HL-60/S4 (cell line): ENCODE data around the gene GALNTL6.
"Not testable (repeated sequence)": the region's sequence is repeated elsewhere in the genome, so short reads cannot be mapped to it uniquely, and the experiment has no call there.

Experiments
- in situ Hi-C: fragments of 300-500 bp; cut with MboI; formaldehyde crosslinking; loops from 2 replicates; pipeline ENCODE4 v1.14.3; 2022; ENCODE audit warnings: low sequenced_read_pairs

GALNTL6 gene

DNA sequence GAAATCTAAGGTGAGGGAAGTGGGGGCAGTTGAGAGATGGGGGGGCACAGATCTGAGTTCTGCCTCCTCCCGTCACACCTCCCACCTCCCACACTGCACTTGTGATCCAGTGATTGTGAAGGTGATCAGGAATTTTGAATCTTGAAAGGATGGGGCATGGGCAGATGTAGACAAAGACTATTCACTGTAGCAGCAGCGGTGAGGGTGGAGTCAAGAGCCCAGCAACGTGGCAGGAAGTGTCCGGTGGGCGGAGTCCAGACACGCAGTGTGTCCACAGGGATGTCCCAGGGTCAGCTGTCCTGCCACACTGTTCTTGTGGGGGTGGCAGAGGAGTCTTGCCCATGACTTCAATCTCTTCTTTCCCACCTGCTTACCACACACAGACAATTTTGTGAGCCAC, 1024.9 kb downstream of the GALNTL6 start:
- in situ Hi-C loops = no loop called here

DNA sequence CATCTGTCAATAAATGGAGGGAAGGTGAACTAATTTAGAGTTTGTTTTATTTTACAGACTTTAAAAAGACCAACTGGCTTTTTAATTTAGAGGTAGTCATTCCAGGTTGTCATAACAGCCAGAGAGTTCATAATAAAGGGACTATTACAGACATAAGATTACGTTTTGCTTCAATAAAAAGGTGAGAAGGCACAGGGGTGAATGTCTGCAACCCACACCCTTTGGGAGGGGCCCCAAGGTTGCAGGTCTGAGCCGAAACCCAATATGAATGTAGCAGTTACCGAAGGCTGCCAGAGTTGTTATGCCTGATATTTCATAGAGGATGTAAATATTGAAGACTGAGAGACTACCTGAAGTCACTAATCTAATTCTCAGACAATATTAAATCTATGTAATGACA, 1025.7 kb downstream of the GALNTL6 start:
- in situ Hi-C loops = no loop called here

DNA sequence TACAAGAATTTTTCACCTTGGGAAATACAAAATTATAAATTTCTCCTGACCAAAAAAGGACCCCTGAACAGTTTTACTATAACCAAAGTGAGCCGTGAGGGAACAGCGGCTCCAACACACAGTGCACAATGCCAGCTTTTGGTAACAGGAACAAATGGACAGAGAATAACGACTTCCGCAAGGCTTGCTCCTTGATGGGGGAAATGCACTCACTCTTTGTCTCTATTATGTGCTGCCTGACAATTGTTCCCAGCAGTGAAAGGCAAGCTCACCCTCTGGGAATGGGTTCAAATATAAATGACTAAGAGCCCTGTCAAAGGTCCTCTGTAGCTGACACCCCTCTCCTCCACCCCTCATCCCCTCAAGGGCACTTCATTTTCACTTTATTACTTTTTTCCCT, 1029.6 kb downstream of the GALNTL6 start:
- in situ Hi-C loops = no loop called here

DNA sequence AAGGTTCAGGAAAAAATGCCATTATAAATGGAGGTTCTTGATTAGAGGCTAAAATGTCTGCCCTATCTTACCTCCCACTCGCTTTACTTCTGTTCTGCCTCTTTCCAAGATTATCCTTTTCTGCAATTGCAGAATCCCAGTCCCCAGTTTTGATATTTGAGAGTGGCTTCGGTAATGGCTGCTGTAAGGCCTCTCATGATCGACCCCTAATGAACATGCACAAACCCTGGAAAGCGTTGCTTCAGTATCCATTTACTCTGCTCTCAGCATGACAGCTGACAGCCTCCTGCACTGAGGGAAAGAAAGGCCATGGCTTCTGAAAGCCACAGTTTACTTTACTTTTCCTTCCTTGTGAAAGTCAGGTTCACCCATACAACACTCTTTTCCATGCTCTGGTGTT, 1030.0 kb downstream of the GALNTL6 start:
- in situ Hi-C loops = no loop called here

DNA sequence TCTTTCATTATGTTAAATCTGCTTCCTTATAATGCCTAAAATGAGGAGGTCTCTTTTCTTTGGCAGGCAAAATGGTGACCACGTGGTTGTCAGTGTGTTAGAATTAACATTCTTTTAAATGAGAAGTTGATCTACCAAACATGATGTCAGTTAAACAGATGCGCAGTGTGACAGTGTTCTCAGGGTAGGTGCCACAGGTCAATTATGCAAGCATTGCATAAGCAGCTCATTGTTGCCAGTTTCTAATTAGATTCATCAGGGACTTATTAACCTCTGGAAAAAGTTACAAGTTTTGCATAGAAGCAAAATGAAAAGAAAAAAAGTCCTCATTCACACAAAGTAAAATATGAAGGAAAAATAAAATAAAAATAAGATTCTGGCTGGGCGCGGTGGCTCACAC, 1031.4 kb downstream of the GALNTL6 start:
- in situ Hi-C loops = no loop called here

DNA sequence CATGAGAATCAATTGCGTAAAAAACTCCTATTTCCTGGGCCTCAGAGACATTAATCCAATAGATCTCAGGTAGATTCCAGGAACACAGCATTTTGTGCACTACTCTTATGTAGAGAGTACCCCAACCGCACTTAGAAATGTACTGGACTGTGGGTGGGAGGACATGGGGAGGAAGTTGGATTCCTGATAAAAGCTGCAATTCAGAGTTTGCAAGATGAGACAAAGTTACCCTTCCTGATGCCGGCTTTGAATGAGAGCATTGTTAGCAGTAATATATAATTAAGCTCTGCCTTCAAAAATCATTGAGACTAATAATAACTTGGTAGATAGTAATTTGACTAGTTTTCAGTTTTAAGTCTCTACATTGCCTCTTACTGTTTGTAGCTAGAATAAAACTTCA, 1032.1 kb downstream of the GALNTL6 start:
- in situ Hi-C loops = no loop called here

DNA sequence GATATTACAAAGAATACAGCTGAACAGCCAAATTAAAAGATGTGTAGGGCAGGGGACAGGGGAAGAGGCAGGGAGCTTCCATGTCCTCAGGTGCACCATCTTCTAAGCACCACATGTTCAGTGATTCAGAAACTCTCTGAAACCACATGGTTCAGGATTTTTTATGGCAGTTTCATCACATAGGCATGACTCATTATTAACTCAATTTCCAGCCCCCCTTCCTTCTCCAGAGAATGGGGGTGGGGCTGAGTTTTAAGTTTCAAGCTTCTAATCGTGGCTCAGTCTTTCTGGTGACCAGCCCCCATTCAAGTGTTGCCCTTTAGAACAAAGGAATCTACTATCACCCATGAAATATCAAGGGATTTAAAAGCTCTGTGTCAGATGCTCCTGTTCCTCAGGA, 1037.6 kb downstream of the GALNTL6 start:
- in situ Hi-C loops = no loop called here

DNA sequence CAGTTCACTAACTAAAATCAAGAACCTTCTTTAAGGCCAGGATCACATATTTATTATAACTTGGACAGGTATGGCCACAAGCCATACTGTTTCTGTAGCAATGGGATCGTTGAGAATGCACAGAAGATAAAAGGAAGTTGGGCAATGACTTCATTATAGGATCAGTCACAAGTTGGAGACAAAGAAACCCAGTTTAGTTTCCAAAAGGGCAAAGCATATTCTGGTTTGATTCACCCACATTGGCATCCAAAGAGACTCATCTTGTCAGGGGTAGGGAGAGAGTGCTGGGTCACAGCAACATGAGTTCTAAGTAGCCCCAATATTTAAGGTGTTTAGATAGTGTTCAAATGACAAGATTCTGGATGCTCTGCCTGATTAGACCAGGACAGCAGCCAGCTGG, 1038.3 kb downstream of the GALNTL6 start:
- in situ Hi-C loops = no loop called here

DNA sequence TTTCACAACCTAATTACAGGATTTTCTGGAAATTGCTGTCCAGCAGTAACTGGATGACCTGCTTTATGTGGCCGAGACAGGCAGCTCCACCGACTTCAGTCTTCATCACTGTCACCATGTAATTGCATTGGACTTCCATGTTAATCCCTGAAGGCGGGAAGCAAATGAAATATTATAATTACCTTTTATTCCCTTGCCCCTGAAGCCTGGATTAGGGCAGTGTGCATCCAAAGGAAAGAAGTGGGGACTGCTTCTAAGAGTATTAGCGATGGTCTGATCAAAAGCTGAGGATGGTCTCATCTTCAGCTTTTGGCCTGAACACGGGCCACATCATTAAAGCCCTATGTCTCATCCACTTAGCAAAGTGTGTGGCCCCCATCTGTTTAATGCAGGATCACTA, 1043.8 kb downstream of the GALNTL6 start:
- in situ Hi-C loops = no loop called here

DNA sequence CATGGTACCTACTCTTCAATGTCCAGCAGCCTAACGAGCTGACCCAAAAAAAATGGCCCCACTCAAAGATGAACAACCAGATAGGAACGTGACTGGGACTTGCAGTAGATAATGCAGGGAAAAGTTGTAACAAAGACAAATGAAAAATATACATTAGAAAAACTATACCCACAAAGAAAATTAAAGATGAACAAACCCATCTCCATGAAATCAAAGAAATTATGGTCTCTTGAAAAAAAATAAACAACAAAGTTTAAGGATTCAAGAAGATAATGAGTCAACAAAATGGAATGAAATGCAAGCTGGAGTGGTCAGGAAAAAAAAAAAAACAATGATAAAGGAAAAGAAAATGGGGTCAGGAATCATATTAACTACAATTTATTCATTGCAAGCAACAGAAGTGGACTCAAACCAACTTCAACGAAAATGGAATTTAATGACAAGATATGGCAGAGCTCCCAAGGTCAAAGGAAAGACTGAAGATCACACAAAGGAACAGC, 1045.6 kb downstream of the GALNTL6 start:
- in situ Hi-C loops = no loop called here

DNA sequence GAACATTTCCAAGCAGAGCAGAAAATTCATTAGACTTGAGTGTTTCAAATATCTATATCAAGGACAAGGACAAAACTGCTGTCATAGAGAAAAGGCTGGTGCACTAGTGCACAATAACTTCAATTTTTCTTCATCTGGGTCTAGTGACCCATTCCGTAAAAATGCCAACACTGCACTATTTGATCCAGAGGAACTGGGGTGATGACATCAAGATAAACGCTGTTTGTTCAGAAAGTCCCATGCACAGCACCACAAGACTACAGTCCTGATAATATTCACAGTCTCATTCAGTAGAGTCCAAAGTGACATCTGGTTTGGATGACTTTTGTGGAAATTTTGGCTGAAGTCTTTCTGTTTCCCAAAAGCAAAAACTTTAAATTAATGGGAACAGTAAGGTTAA, 1051.9 kb downstream of the GALNTL6 start:
- in situ Hi-C loops = no loop called here

DNA sequence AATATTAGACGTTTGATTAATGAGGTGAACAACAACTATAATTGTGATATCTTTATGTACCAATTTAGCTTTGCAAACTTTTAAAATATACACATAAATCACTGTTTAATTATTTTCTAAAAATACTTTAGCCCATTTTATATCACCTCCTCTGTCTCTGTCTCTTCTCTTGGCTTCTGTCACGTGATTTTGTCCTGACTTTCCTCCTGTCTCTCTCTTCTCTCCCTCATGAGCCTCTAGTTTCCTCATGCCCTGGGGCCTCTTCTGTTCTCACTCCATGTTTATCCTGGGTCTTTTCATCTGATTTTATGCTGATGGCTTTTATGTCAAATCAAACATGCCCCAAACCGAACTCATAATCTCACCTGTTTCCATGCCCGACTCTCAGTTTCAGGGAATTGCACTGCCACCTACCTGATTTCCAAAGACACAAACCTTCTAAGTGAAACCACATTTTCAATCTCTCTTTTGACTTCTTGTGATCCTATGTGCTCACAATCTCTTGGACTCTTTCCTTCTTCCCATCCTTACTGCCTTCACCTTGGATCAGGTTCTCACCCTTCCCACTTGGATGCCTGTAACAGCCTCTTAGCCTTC, 1052.4 kb downstream of the GALNTL6 start:
- in situ Hi-C loops = no loop called here

DNA sequence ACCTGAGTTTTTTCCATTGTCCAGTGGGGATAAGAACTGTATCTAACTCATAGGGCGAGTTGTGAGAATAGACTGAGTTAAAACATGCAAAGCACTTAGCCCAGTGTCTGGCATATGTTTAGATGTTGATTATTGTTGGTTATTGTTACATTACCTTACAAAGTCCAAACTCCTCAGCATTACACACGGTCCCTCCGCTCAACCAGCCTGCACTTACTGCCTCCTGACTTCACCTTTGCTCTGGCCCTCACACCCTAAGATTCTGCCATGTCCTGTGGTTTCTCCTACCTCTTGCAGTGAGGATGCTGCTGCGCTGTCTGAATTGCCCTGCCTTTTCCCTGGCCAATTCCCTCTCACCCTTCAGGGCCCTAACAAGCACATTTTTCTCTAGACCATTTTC, 1053.2 kb downstream of the GALNTL6 start:
- in situ Hi-C loops = no loop called here

DNA sequence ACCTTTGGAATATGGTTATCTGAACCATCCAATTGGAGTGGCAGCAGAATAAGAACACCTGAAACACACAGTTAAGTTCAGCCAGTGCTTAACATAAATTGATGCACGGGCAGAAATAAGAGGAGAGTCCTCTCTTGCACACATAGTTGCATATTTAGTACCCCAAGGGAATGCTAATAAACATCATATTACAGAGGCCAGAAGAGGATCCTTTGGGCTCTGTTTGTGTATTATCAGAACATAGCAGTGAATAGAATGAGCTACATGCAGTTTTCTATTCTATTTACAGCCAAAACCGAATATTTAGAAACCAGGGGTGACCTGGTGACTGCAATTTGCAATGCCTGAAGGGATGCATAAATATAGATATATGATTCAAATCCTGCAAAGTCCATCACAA, 1054.6 kb downstream of the GALNTL6 start:
- in situ Hi-C loops = no loop called here

DNA sequence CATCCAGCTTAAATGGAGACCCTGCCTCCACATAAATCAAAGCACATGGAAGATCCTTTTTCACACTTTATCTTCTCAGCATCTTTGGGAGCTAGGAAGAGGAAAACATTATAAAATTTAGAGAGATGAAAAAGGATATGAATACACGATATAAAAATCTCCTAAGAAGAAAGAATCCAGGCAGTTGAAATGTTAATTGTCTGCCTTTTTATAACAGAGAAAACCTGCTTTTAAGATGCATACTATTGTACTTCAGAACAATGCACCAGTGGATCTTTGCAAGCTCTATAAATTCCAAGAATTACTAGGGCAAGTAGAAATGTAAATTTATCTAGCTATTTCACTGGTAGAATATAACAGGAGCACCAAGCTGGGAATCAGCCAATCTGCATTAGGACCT, 1055.1 kb downstream of the GALNTL6 start:
- in situ Hi-C loops = no loop called here

DNA sequence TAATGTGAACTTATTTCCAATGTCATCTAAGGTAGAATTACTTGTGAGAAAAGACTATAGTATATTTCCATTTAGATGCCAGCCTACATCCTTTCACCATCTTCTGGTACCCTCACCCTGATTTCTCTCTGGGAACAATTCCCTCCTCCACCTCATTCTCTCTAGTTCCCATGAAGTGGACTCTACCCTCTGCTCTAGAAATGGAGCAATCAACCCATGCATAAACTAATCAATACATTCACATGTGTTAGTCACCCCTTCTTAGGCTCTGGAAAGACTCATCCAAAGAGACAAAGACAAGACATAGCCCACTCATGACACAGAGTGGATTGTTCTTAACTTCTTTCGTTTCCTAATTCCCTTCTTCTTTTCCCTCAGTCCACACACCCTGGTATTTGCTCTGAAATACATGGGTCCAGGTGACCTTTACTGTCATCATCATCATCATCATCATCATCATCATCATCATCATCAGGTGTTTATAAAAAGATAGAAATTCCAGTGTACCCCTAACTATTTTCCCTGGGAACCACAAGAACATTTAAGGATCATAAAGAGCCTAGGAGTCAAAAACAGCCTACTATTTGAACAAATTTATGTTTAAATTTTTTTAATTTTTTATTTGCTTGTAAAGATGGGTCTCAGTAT, 1056.5 kb downstream of the GALNTL6 start:
- in situ Hi-C loops = no loop called here

DNA sequence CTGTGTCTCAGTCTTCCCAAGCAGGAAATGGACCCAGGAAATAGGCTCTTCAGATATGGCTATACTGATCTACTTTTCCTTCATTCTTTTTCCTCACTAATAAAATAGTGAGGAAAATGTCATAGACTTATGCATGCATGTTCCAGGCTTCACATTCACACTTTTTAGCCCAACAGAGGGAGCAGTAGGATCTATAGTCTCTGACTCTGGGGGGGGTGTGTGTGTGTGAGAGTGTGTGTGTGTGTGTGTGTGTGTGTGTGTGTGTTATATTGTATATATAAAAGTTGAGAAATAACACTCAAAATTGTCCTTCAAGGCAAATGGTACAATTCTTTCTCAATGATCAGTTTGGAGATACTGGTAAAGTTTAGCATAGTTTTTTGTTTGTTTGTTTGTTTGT, 1058.2 kb downstream of the GALNTL6 start:
- in situ Hi-C loops = no loop called here

DNA sequence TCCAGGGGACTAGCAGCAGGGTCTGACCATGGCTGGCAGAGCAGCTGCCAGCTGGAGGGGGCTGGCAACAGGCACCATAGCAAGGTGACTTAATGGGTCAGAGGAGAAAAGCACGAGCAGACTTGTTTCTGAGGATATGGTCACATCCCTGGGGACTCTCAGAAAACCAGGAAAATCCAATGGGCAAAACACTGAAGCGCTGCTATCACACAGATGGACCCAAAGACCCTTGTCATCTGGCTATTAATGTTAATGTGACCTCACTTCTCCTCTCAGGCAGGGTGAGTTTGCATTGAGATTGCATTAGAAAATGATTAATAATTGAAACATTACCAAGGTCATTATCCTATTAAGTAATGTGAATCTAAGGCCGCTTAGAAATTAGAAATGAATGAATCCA, 1061.7 kb downstream of the GALNTL6 start:
- in situ Hi-C loops = no loop called here

DNA sequence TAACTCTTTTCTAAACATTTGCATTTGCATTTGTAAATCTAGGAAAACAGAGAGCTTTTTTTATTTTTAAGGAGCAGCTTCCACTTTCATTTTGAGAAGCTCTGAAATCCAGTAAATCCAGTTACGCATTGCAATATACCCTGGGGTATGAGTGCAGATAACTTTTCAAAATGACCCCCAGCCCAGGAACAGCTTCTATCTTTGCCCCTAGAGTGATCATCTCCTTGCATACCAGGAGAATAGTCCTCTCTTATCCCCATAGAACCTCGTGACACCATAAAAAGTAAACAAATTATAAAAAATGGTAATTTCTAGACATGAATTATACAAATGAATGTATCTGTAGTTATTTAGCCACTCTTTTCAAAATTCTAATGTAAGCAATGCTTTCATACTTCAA, 1063.2 kb downstream of the GALNTL6 start:
- in situ Hi-C loops = no loop called here

DNA sequence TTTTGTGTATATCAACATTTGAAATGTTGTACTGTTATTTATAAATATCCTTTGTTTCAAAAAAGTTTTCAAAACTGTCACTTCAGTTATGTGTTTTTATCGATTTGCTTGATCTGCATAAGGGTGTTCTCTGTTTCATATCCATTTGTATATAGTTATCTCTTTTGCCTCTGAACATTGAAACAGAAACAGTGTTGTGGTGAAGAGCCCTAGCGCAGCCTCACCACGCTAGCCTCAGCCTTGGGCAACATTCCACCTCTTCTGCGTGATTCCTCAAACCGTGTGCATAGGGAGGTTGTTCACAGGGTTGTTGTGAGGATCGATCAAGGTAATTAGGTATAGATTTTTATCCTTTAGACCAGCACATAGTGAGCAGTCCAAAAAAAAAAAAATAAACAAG, 1068.4 kb downstream of the GALNTL6 start:
- in situ Hi-C loops = no loop called here

DNA sequence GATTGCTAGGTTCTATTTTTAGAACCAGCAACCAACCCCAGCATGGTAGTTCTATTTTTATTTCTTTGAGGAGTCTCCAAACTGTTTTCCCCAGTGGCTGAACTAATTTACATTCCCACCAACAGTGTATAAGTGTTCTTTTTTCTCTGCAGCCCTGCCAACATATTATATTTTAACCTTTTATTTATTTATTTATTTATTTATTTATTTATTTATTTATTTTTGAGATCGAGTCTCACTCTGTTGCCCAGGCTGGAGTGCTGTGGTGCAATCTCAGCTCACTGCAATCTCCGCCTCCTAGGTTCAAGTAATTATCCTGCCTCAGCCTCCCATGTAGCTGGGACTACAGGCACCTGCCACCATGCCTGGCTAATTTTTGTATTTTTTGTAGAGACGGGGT, 1074.2 kb downstream of the GALNTL6 start:
- in situ Hi-C loops = not testable (repeated sequence)

DNA sequence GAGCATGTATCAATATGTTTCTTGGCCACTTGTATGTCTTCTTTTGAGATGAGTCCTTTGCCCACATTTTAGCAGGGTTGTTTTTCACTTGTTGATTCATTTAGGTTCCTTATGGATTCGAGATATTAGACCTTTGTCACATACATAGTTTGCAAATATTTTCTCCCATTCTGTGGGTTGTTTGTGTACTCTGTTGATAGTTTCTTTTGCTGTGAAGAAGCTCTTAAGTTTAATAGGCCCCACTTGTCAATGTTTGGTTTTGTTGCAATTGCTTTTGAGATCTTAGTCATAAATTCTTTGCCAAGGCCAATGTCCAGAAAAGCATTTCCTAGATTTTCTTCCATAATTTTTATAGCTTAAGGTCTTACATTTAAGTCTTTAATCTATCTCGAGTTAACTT, 1074.8 kb downstream of the GALNTL6 start:
- in situ Hi-C loops = no loop called here

DNA sequence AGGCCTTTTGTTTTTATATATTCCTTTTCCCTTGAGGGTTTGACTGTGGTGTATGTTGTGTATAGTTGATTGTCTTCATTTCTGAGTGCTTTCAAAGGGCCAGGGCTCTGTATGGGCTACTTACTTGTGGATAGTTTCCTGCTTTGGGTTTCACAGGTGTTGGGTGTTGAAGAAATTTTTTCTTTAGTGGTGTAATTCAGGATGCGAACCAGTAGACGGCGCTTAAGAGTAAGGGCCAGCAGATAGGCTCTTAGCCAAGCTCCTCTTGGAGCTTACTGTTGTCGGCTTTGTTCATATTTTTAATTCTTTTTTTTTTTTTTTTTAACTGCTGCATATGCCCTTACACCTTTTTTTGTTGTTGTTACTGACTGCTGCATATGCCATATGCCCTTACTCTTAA, 1079.1 kb downstream of the GALNTL6 start:
- in situ Hi-C loops = no loop called here
